Activated gamma-delta T cell treated with anti-CD3 and anti-CD28 coated beads, Interleukin-2, amount 50 U/mL, for 16 hours (primary cell): ENCODE measurements around the gene ERGIC2.
"Not testable (repeated sequence)": the region's sequence is repeated elsewhere in the genome, so short reads cannot be mapped to it uniquely, and the experiment has no call there.

ENCODE experiments used
- DNase-seq: peaks from one replicate; pipeline ENCODE4 v3.0.0-alpha.2; 2020; ENCODE audit warnings: low read depth

The ERGIC2 gene

DNA sequence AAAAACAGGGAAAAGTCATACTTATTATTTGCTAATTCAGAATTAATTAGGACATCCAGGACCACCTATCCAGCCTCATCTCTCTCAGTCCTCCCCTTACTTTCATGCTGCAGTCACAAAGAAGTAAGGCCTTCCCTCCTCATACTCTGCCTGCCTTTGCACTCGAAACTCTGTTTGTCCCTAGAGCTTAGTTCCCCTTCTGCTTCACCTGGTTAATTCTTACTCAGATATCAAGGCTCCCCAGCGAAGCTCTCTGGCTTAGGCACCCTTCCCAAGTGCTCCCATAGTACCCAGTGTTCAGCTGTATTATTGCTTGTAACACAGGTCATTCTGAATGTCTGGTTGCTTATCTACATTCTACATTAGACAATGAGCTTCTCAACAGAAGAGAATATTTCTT, 81.3 kb downstream of the ERGIC2 start:
- DNase-seq = no peak

DNA sequence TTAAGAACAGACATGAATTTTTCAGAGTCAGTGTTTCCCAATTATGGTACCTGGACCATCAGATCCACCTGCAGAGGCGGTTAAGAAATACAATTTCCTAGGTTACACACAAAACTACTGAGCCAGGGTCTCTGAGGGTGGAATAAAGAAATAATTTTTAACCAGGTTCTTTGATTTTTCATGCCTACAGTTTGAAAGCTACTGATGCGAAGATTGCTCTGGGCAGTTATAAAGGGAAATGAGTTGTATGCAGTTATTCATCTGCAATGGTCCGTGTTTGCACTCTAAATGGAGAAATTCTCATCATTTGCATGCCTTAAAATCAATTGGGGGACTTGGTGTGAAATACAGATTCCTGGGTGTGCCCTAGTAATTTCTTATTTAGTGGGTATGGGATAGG, 89.7 kb downstream of the ERGIC2 start:
- DNase-seq = no peak

DNA sequence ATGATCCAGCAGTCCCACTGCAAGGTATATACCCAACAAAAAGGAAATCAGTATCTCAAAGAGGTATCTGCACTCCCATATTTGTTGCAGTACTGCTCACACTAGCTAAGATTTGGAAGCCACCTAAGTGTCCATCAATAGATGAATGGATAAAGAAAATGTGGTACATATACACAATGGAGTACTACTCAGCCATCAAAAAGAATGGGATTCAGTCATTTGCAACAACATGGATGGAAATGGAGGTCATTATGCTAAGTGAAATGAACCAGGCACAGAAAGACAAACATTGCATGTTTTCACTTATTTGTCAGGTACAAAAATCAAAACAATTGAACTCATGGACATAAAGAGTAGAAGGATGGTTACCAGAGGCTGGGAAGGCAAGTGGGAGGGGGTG, 90.5 kb downstream of the ERGIC2 start:
- DNase-seq = not testable (repeated sequence)

DNA sequence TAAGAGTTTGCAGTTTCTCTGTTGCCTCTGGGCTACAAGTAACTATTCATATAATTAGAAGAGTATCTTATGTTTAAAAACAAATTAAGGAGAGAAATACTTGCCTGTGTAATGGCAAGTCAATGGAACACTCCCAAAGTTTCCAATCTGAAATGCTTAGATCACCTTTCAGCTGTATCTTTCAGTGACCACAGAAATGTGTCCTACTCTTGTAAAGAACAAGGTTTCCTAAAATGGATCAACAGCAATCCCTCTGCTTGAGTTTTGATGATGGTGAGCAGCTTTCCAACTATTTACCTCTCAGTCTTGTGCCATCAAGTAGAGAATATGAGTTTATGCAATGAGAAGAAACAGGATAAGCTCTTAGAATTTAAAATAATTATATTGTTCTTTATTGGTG, 92.9 kb downstream of the ERGIC2 start:
- no peak for DNase-seq

GRCh38 chr12:29287622-29288021, 93.3 kb downstream of the ERGIC2 start:
- DNase-seq = no peak
